Superior temporal gyrus (tissue), 1 donor: ENCODE results near the gene IQCB1.
"Not testable (repeated sequence)": the region's sequence is repeated elsewhere in the genome, so short reads cannot be mapped to it uniquely, and the experiment has no call there.

Source experiments
- DNase-seq: peaks from one replicate; pipeline ENCODE4 v3.0.0-alpha.2; 2016; ENCODE audit errors: extremely low spot score

IQCB1 gene

DNA sequence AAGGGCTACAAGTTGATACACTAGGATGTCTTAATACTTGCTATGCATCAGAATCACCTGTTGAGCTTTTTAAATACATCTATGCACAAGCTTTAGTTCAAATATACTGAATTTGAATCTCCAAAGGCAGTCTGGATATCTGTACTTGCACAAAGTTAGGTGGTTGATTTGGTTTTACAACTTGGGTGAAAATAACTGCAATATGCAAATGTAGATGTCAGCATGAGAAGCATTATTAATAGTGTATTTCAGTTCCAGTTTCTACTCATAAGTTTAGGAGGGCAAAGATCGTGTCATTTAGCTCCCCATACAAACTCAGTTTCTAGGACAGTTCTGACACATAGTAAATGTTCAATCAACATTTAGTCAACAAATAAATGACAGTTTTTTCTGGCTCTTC, 25.6 kb downstream of the IQCB1 start:
- no peak for DNase-seq

DNA sequence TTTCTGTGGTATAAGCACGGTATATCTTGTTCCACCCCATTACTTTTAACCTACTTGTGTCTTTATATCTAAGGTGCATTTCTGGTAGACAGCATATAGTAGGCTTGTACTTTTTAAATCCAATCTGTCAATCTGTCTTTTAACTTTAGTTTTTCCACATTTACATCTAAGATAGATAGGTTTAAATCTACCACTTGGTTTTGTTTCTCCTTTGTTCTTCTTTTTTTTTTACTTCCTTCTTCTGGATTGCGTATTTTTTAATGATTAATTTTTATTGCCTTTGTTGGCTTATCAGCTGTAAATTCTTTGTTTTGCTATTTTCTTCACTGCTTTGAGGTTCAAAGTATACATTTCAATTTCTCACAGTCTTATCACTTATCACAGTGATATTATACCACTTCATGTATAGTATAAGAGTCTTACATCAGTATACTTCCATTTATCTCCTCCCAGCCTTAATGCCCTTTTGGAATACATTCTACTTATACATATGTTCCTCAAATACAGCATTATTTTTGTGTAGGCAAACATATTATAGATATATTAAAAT, 31.0 kb downstream of the IQCB1 start:
- DNase-seq, result no peak

DNA sequence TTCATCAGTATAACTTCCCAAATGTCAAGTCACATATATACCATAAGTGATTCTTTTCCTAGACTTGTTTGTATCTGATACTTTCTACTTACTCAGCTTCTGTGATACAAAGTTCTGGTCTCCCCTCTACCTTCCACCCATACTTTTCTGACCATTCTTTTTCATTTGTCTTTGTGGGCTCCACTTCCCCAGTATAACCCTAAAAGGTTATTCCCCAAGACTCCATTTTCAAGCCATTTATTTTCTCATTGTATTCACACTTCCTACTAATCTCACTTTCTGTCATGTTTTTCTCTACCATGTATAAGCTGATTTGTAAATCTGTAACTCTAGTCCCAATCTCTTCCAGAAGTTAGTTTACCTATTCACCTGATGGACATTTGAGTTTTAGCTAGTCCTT, 34.0 kb downstream of the IQCB1 start:
- DNase-seq, result no peak

DNA sequence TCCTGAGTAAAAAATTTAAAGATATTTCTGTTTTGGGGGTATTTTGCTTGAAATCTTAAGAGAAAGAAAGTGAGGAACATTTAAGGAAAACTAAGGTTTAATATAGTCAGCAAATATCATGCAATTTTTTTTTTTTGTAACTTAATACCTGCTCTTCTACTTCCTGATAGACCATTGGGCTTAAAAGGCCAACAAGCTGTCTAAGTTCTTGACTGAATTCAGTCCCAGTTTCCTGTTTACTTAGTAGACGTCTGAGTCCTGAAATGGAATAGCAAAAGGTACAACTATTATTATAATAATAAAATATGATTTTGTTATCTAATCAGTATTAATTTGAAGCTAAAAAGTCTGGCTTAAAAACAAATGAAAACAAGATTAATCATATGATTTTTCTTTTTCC, 37.9 kb downstream of the IQCB1 start:
- no peak for DNase-seq

DNA sequence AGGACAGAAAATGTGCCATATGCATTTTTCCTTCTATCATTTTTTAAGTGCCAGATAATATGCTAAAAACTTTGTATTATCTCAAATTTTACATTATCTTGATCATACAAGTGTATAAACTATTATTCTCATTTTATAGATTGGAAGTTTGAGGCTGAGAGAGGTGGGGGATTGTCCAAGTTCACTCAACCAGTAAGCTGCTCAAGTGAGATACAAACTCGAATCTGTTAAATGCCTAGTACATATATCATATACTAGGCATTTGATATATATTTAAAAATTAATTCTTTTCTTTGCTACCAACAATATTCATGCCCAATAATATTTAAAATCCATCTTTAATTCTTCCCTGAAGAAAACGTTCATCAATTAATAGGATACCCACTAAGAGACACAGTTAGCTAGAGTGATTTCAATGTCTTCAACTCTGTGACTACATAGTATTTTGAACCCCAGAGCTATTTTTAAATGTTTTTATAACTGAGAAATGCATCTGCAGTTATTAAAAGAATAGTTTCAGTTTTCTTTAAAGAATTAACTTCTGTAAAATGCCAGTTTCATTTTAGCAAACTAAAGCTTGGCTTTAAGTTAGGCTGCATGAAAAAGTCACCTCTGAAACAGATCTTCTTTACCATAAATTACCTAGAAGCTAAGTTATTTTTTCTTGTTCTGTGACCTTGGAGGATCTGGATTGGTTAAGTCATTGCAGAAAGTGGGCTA, 40.4 kb downstream of the IQCB1 start:
- no peak for DNase-seq

DNA sequence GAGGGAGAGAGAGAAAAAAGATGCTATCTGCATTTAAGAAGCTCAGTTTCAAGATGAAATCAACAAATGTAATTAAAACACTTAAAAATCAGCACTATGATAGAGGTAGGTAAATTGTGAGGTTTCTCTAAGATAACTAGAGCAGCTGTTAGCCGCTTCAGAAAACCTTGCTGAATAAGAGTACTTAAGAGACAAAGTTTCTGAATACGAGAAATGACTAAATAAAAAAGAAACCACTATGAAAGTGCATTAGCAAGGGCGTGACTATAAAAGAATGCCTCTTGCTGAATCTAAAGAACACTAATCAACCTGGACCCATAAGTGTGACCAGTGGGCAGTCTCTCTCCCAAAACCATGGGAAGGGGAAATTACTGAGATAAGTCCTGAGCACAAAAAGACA, 41.8 kb downstream of the IQCB1 start:
- no peak for DNase-seq

DNA sequence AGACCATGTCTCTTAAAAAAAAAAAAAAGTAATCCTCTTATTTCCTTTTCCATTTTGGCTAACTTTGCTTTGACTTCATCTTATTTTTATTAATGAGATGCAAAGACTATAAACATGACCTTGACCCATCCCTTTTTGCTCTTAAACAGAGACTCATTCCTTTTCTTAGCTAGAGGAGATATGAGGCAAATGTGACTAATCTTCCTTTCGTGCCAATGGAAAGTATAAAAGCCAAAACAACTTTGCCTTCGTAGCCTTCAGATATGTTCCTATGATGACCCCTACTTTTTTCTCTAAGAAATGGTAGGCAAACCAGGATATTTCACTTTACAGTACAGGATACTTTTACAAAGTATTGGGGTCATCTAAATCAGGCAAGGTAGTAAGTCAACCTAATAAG, 48.4 kb downstream of the IQCB1 start:
- DNase-seq, result no peak

DNA sequence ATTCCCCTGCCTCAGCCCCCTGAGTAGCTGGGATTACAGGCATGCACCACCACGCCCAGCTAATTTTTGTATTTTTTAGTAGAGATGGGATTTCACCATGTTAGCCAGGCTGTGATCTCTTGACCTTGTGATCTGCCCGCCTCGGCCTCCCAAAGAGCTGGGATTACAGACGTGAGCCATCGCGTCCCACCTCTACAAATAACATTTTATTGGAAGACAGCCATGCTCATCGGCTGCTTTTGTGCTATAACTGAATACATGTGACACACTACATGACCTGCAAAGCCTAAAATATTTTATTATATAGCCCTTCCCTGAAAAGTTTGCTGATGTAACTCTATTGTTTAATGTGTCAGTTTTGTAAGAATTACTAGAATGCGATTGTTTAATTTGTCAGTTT, 52.1 kb downstream of the IQCB1 start:
- not testable (repeated sequence) for DNase-seq

DNA sequence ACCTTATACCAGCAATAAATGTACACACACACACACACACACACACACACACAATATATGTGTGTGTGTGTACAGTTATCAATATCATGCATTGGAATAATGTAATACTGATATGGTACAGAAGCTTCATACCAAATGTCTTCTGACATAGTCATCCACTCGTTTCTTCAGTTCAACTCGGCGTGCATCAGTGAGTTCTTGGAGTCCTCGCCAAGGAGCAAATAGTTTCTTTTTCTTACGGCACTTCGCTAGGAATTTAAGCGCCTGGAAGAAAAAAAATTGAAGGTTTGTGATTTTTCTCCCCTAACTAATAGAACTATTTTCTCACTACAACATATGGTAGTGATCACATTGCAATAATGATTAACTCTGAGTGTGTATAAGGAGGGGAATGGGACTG, 53.2 kb downstream of the IQCB1 start:
- DNase-seq, result no peak

DNA sequence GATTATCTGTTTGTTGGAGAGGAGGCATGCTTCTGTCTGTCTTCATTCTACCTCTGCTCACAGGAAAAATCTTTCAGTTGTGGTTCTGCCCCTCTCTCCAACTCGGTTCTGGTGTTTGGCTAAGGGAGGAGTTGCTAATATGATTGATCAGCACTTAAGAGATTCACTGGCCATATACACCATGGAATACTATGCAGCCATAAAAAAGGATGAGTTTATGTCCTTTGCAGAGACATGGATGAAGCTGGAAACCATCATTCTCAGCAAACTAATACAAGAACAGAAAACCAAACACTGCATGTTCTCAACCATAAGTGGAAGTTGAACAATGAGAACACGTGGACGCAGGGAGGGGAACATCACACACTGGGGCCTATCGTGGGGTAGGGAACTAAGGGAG, 59.8 kb downstream of the IQCB1 start:
- not testable (repeated sequence) for DNase-seq

DNA sequence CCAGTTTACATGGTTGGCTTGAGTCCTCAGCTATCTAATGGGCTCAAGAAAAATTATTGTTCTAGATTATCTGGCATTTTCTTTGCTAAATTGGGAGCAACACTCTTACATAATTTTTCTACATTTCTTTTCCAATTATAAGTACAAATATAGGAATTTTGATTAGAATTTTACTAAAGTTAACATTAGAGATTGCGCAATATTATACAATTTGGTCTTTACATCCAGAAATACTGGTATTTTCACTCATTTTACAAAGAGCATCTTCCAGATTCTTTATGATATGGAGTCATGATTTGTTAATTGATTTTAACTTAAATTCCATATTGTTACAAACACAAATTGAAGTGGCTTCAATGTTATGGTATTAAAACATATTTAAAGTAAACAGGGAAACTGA, 65.6 kb downstream of the IQCB1 start:
- no peak for DNase-seq

DNA sequence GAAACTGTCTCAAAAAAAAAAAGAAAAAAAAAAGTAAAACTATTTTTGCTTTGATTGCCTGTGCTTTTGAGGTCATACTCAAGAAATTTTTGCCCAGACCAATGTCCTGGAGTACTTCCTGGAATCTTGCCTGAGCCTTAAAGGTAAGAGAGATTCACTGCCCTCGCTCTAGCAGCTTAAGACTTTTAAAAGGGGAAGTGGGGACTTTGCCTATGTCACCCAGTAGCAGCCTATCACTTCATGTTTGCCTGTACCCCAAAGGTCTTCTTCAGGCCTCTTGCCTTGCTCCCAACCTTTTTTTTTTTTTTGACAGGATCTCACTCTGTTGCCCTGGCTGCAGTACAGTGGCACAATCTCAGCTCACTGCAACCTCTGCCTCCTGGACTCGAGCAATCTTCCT, 66.4 kb downstream of the IQCB1 start:
- DNase-seq, result no peak

DNA sequence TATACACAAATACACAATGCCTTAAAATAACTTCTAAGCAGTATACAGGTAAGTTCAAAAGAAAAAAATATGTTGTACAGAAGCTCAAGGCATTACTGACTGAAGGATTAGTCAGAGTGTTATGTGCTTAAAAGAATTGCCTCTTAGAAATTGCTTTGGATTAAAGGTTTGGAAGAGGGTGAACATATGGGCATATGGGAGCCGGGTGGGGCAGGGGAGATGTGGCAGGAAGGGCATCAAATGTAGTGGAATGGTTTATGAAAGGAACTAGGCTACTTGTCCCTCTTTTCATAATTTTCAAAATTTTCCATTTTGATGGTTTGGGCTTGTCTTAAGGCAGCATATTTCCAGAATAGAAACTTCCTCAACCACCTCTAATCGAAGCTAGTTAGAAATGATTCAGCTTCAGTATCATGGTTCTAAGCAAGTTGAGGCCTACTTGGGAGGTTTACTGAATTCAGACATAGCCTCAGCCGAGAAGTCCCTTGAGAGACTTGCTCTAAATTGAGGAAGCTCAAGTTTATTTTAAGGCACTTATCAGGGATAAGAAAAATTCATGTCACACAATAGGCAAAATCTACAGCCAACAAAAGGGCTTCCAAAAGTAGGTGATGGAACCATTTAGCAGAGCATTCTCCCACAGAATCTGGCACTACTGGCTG, 75.2 kb downstream of the IQCB1 start:
- DNase-seq, result no peak

DNA sequence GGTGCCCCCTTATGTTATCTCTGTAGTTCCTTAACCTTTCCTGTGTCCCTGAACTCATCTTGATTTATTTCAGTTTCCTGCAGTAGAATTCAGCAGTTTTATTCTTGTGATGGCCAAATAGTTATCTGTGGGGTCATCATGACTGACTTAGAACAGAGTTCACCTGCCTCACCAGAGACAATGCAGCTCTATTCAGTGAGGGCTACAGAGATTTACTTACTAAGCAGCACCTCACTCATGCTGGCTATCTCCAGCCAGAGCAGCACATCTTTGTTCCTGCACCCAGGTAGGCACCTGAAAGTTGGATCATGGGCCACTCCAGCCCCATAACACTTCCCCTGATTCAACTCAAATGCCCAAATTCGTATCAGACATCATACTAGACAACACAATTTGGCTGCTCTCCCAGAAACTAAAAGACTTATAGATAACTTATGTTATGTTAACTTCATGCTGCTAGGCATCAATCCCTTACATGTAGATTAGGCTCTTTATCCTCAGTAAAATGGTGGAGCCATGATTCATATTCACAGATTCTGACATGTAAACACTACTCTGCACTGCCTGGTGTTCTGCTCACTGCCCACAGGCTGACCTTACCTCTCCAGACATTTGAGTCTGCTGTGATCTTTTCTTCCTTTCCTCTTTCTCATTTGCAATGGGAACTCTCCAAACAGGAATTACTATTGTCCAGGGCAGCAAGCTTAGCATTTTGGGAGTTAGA, 76.0 kb downstream of the IQCB1 start:
- no peak for DNase-seq

DNA sequence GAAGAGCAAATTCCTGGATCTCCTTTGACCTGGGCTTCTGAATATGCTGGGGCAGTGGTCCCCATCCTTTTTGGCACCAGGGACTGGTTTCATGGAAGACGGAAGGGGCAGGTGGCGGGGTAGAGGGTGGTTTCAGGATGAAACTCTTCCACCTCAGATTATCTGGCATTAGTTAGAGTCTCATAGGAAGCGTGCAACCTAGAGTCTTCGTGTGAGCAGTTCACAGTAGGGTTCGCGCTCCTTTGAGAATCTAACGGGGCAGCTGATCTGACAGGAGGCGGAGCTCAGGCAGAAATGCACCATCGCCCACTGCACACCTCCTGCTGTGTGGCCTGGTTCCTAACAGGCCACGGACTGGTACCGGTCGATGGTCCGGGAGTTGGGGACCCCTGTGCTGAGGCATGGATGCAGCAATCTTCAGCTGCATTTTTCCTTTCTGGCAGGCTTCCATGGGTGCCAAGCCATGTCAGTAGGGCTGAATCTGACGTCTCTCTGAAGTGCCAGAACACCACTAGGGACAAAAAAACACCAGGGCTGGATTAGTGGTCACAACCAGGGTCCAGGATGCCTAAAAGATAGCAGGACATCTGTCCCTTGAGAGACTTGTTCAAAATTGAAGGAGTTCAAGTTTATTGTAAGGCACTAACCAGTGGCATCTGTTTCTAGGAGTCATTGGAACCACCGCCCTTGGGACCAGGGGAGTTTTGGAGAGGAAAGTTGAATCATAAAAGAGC, 76.9 kb downstream of the IQCB1 start:
- DNase-seq, result no peak

DNA sequence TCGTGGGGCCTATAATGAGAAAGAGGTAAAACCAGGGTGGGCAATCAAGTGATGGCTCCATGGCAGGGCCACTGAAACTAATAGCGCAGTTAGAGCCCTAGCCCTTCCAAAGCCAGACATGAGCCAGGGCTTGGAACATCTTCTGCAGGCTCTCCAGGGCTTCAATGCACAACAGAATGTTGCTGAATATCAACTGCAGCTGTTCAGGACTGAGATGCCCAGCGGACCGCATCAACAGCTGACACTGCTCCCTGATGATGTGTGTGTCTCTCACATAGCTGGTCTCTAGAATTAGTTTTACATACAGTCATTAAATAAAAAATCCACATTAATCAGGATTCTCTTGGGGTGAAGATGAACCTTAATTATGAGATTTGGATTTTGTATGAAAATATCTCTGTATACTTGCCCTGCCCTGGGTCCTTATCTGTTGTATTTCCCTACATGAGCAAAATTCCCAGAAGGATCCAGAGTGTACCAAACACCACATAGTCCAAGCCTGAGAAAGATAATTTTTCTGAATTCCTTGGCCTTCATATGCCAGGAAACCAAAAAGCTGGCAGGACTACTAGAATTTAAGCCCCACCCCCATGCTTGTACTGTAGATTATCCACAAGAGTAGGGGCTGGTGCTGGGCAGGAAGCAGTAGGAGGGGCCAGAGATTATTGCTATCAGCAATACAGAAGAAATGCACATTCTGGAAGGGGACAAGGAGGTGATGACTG, 77.6 kb downstream of the IQCB1 start:
- no peak for DNase-seq

DNA sequence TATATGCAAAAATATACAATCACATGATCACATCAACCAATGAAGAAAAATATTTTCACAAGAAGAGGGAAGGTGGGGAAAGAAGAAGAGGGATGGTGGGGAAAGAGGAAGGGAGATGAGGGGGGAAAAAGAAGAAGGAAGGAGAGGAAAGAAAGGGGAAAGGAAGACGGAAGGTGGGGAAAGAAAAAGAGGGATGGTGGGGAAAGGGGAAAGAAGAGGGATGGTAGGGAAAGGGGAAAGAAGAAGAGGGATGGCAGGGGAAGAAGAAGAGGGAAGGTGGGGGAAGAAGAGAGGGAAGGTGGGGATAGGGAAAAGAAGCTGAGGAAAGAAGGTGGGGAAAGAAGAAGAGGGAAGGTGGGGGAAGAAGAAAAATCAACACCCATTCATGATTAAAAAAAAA, 82.1 kb downstream of the IQCB1 start:
- DNase-seq, result no peak

DNA sequence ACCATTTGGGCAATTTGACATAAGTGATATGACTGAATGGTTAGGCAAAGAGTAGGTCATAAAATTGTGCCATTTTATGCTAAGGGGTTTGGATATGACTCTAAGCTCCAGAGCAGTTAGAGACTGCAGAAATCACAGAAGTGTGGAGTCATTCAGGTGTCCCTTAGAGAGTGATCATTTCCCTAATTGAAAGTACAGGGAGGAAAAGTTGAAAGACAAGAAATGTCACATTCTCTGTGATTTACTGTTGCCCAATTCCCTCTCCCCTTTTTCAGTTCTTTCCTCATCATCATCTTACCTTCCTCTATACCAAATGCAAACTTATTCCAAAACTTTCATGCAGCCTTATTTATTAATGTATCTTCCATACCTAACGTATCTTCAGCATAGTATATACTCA, 82.6 kb downstream of the IQCB1 start:
- DNase-seq, result no peak

DNA sequence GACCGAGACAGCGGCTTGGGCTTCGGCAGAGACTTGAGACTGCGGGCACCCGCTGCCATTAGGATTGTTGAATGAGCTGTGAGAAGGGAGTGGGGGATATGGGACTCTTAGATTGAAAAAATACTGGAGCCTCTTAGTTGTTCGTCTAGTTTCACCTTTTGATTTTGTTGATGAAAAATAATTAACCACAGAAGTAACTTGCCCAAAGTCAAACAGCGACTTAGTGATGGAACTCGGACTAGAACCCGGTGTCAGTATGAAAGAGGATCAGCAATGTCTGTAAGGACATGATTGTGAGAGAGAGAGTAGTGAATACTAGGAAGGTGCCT, 84.8 kb downstream of the IQCB1 start:
- DNase-seq, result no peak

DNA sequence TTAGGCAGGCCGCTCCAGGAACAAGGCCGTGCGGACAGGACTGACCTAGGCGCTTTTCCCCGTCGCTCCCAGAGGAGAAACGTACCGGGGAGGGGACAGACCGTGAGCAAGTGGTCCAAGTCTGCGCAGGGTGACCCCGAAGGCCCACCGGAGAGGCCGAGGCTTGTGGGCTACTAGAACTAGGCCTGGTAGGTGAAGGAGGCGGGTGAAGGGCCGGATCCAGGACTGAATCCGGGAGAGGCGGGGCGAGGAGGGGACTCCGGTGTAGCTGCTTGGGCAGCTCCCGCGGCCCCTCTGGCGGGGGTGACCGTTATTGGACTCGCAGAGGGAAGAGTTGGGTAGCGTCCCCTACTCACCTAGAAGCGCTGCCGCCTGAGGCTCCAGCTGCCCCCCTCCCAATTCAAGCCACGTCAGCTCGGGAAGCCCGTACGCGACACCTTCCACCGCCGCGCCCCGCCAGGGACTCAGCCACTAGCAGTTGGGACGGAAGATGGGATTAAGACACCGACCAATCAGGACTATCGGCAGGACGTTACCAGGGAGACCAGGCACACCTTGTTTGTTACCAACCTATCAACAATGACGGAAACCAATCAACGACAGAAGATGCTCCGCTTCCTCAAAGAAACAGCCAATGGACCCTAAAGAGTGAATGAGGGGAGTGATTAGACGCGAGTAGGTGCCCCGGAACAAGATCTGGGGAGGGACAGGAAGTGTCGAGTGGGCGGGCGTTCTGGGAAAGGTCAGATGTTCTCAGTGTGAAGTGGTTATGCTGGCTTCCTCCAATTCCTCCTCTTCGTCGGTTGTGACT, 85.4 kb downstream of the IQCB1 start, which contains the start of gene GOLGB1:
Gene GOLGB1 (minus strand): TSS at position 466 of the 811 bp plus-strand sequence. CDS start 18,770 bp downstream, outside the sequence.
- DNase-seq, result peak; percentile 99
